ENCODE data around the gene ALG8.

Gene ALG8

DNA sequence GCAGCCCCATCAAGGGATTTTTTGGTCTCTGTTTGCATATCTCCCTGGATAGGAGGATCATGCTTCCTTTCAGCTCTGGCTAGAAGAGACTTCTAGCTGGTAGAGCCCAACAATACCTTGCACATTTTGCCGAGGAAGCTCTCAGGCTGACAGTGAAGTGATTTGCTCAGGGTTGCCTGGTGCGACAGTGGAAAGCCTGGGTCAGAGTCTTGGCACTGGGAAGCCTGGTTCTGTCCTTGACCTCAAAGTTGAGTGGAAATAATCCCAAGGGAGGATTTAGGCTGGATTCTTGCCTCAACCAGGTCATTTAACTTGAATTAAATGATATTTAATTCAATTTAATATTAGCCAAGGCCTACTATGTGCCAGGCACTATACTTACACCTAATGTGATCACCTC is 24.4 kb upstream of the ALG8 start:
- Histone ChIP-seq H4K5ac (ENCODE audit: low read length) (no peak overlapping the region), H2BK5ac (ENCODE audit: low read length) (no peak overlapping the region), H3K4me1 (ENCODE audit: control insufficient read depth, low read depth, low read length) (peaks cover 3% of the 10 kb centered on the region), H2AK5ac (ENCODE audit: low read length) (no peak overlapping the region), H3K56ac (ENCODE audit: low read length) (no peak overlapping the region), H3K9ac (ENCODE audit: low read length) (no peak overlapping the region), H3K4me2 (ENCODE audit: low read length) (no peak overlapping the region), H2BK120ac (ENCODE audit: low read depth, low read length) (no peak overlapping the region), H3K79me2 (ENCODE audit: control insufficient read depth, insufficient read depth, low read length) (no peaks in the 10 kb centered on the region), H3K23ac (ENCODE audit: low read length) (no peak overlapping the region), H3K4me3 (ENCODE audit: low read length) (no peak overlapping the region), H4K8ac (ENCODE audit: low read depth, low read length) (no peak overlapping the region), H3K27ac (ENCODE audit: low read depth, low read length) (no peak overlapping the region), H3K4ac (ENCODE audit: low read depth, low read length) (no peak overlapping the region), H3K18ac (ENCODE audit: low read length) (no peak overlapping the region), H3K36me3 (ENCODE audit: control insufficient read depth, insufficient read depth, low read length) (no peaks in the 10 kb centered on the region), H2BK15ac (replicated peaks; ENCODE audit: low read depth) (no peak overlapping the region), H3K79me1 (ENCODE audit: low read length) (no peaks in the 10 kb centered on the region), H3K27me3 (ENCODE audit: insufficient read depth, low read length, poor library complexity) (no peaks in the 10 kb centered on the region)
- no CpG with 5 or more reads among the region's 2 CpGs for WGBS (ENCODE audit: extremely low coverage, insufficient coverage, low lambda C conversion rate)
- DNase-seq, result no peak

DNA sequence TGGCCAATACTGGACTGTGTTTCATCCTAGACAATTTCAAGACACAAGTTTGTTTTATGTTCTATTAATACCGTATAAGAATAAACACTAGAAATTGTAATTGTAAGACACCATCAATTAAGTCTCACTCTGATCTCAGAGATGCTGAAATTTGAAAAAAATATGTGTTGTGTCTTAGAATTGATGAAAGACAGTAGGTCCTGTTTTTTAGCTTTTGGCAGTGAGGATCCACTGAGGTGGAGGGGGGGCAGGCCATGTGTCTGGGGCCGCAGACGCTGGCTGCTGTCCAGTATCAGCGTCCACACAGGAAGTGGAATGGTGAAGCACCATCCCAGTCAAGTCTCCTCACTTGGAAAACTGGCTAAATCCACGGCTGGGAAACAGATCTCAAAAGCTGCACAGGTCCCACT is 22.5 kb upstream of the ALG8 start:
- Histone ChIP-seq H3K4me1 (ENCODE audit: control insufficient read depth, low read depth, low read length) (no peaks in the 10 kb centered on the region), H2BK15ac (replicated peaks; ENCODE audit: low read depth) (no peak overlapping the region), H3K23ac (ENCODE audit: low read length) (no peak overlapping the region), H3K79me2 (ENCODE audit: control insufficient read depth, insufficient read depth, low read length) (no peaks in the 10 kb centered on the region), H3K56ac (ENCODE audit: low read length) (no peak overlapping the region), H3K79me1 (ENCODE audit: low read length) (no peaks in the 10 kb centered on the region), H2BK120ac (ENCODE audit: low read depth, low read length) (no peak overlapping the region), H3K27ac (ENCODE audit: low read depth, low read length) (no peak overlapping the region), H3K27me3 (ENCODE audit: insufficient read depth, low read length, poor library complexity) (no peaks in the 10 kb centered on the region), H2BK5ac (ENCODE audit: low read length) (no peak overlapping the region), H3K4me2 (ENCODE audit: low read length) (no peak overlapping the region), H3K4ac (ENCODE audit: low read depth, low read length) (no peak overlapping the region), H3K9ac (ENCODE audit: low read length) (no peak overlapping the region), H2AK5ac (ENCODE audit: low read length) (no peak overlapping the region), H3K4me3 (ENCODE audit: low read length) (no peak overlapping the region), H3K36me3 (ENCODE audit: control insufficient read depth, insufficient read depth, low read length) (no peaks in the 10 kb centered on the region), H3K18ac (ENCODE audit: low read length) (no peak overlapping the region), H4K8ac (ENCODE audit: low read depth, low read length) (no peak overlapping the region), H4K5ac (ENCODE audit: low read length) (no peak overlapping the region)
- no peak for DNase-seq
- WGBS (ENCODE audit: extremely low coverage, insufficient coverage, low lambda C conversion rate), result no CpG with 5 or more reads among the region's 5 CpGs

DNA sequence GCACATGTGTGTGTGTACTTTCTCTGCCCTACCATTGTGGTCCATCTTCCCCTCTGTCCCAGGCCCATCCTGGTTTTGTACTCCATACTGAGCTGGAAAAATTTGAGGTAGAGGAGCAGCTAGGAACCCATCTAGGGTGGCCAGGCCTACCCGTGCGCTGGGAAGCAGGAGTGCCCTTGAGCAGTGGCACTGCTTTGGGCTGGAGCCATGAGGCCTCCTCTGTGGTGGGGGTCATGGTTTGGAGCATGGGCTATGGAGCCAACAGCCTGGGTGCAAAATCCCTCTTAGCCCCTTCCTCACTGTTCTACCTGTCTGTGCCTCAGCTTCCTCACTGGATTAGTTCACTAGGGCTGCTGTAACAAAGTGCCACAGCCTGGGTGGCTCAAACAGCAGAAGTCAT is 21.9 kb upstream of the ALG8 start:
- no peaks in the 10 kb centered on the region for H3K79me1 ChIP-seq (ENCODE audit: low read length)
- H3K4ac ChIP-seq (ENCODE audit: low read depth, low read length), result no peak overlapping the region
- no peak overlapping the region for H3K4me3 ChIP-seq (ENCODE audit: low read length)
- no peaks in the 10 kb centered on the region for H3K36me3 ChIP-seq (ENCODE audit: control insufficient read depth, insufficient read depth, low read length)
- H3K4me1 ChIP-seq (ENCODE audit: control insufficient read depth, low read depth, low read length), result no peaks in the 10 kb centered on the region
- H3K56ac ChIP-seq (ENCODE audit: low read length), result no peak overlapping the region
- no peak for DNase-seq
- no peak overlapping the region for H3K9ac ChIP-seq (ENCODE audit: low read length)
- no peak overlapping the region for H3K27ac ChIP-seq (ENCODE audit: low read depth, low read length)
- H2BK5ac ChIP-seq (ENCODE audit: low read length), result no peak overlapping the region
- no peaks in the 10 kb centered on the region for H3K27me3 ChIP-seq (ENCODE audit: insufficient read depth, low read length, poor library complexity)
- no peak overlapping the region for H4K8ac ChIP-seq (ENCODE audit: low read depth, low read length)
- H2BK15ac ChIP-seq (replicated peaks; ENCODE audit: low read depth), result no peak overlapping the region
- no peak overlapping the region for H3K4me2 ChIP-seq (ENCODE audit: low read length)
- H2BK120ac ChIP-seq (ENCODE audit: low read depth, low read length), result no peak overlapping the region
- WGBS (ENCODE audit: extremely low coverage, insufficient coverage, low lambda C conversion rate), result no CpG with 5 or more reads among the region's 2 CpGs
- no peak overlapping the region for H2AK5ac ChIP-seq (ENCODE audit: low read length)
- no peaks in the 10 kb centered on the region for H3K79me2 ChIP-seq (ENCODE audit: control insufficient read depth, insufficient read depth, low read length)
- no peak overlapping the region for H3K23ac ChIP-seq (ENCODE audit: low read length)
- H4K5ac ChIP-seq (ENCODE audit: low read length), result no peak overlapping the region
- H3K18ac ChIP-seq (ENCODE audit: low read length), result no peak overlapping the region

DNA sequence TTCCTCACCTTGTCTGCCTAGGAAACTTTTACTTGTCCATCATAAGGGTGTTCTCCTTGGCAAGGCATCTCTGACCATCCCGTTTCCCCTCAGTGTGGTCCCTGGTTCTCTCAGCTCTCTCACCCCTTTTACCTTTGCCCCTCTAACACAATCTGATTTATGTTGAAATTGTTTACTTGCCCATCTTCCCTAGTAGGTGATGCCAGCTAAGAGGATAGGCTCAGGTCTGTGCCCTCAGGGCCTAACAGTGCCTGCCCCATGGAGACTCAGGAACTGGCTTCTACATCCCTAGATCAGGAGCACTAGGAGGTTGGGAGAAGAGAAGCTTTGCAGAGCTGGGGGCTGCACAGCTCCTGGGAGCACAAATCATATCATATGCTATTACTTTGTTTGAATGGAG is 21.1 kb upstream of the ALG8 start:
- no peak overlapping the region for H2BK15ac ChIP-seq (replicated peaks; ENCODE audit: low read depth)

DNA sequence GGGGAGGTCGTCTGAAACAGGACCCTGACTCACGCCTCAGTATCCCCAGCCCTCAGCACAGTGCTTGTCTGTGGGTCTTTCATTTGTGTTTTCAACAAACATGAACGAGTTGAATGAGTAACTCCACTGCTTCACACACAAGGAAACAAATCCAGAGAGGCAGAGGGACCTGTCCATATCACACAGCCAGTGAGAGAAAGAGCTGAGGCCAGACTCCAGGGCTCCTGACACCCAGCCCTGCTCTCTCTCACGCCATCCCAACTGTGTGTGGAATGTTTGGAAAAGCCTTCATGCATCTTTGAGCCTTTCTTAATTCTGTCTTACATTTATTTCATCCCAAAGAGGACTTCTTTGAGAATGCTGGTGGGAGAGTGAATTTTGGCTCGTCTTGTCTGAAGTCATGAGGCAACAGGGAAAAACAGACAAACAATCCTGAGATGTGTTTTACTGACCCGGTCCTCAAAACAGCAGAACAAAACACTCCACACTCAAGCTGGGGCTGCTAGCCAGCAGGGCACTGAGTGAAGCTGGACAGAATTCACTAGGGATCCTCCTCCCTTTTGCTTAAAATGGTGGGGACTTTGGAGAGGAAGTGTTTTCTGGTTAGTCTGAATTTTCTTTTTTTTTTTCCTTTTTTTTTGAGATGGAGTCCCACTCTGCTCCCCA is 19.7 kb upstream of the ALG8 start:
- no CpG with 5 or more reads among the region's 6 CpGs for WGBS (ENCODE audit: extremely low coverage, insufficient coverage, low lambda C conversion rate)
- Histone ChIP-seq H4K5ac (ENCODE audit: low read length) (no peak overlapping the region), H3K79me2 (ENCODE audit: control insufficient read depth, insufficient read depth, low read length) (no peaks in the 10 kb centered on the region), H2BK5ac (ENCODE audit: low read length) (no peak overlapping the region), H3K27me3 (ENCODE audit: insufficient read depth, low read length, poor library complexity) (no peaks in the 10 kb centered on the region), H3K56ac (ENCODE audit: low read length) (no peak overlapping the region), H3K4me2 (ENCODE audit: low read length) (no peak overlapping the region), H3K4me1 (ENCODE audit: control insufficient read depth, low read depth, low read length) (no peaks in the 10 kb centered on the region), H2AK5ac (ENCODE audit: low read length) (no peak overlapping the region), H2BK15ac (replicated peaks; ENCODE audit: low read depth) (no peak overlapping the region), H3K4me3 (ENCODE audit: low read length) (no peak overlapping the region), H3K18ac (ENCODE audit: low read length) (no peak overlapping the region), H2BK120ac (ENCODE audit: low read depth, low read length) (no peak overlapping the region), H4K8ac (ENCODE audit: low read depth, low read length) (no peak overlapping the region), H3K27ac (ENCODE audit: low read depth, low read length) (no peak overlapping the region), H3K4ac (ENCODE audit: low read depth, low read length) (no peak overlapping the region), H3K79me1 (ENCODE audit: low read length) (no peaks in the 10 kb centered on the region), H3K36me3 (ENCODE audit: control insufficient read depth, insufficient read depth, low read length) (no peaks in the 10 kb centered on the region), H3K23ac (ENCODE audit: low read length) (no peak overlapping the region), H3K9ac (ENCODE audit: low read length) (no peak overlapping the region)
- no peak for DNase-seq

More for the DNA sequence above, 21.1 kb upstream of the ALG8 start:
- Histone ChIP-seq H3K9ac (ENCODE audit: low read length) (no peak overlapping the region), H3K27me3 (ENCODE audit: insufficient read depth, low read length, poor library complexity) (no peaks in the 10 kb centered on the region), H3K36me3 (ENCODE audit: control insufficient read depth, insufficient read depth, low read length) (no peaks in the 10 kb centered on the region), H3K79me2 (ENCODE audit: control insufficient read depth, insufficient read depth, low read length) (no peaks in the 10 kb centered on the region), H3K23ac (ENCODE audit: low read length) (no peak overlapping the region), H2BK120ac (ENCODE audit: low read depth, low read length) (no peak overlapping the region), H3K27ac (ENCODE audit: low read depth, low read length) (no peak overlapping the region), H3K4me1 (ENCODE audit: control insufficient read depth, low read depth, low read length) (no peaks in the 10 kb centered on the region), H4K8ac (ENCODE audit: low read depth, low read length) (no peak overlapping the region), H3K4ac (ENCODE audit: low read depth, low read length) (no peak overlapping the region), H3K4me3 (ENCODE audit: low read length) (no peak overlapping the region), H4K5ac (ENCODE audit: low read length) (no peak overlapping the region), H3K18ac (ENCODE audit: low read length) (no peak overlapping the region), H3K4me2 (ENCODE audit: low read length) (no peak overlapping the region), H2BK5ac (ENCODE audit: low read length) (no peak overlapping the region), H2AK5ac (ENCODE audit: low read length) (no peak overlapping the region), H3K79me1 (ENCODE audit: low read length) (no peaks in the 10 kb centered on the region), H3K56ac (ENCODE audit: low read length) (no peak overlapping the region)
- no peak for DNase-seq
- WGBS (ENCODE audit: extremely low coverage, insufficient coverage, low lambda C conversion rate), result no CpG with 5 or more reads among the region's 1 CpG

Measured in mesendoderm (in vitro differentiated cells).